ES-I3 (cell line): ENCODE data around the gene SPCS2.
"Not testable (repeated sequence)": the region's sequence is repeated elsewhere in the genome, so short reads cannot be mapped to it uniquely, and the experiment has no call there.

Source experiments
- H3K36me3 ChIP-seq: 2 replicates; pipeline ENCODE4 v1.6.1; 2013; ENCODE audit warnings: mild to moderate bottlenecking, low read length, control low read depth, moderate library complexity; ENCODE audit not compliant: insufficient read depth
- H3K4me1 ChIP-seq: 2 replicates; pipeline ENCODE4 v1.6.1; 2013; ENCODE audit warnings: mild to moderate bottlenecking, control low read depth, low read length; ENCODE audit not compliant: insufficient read depth
- H3K9ac ChIP-seq: 2 replicates; pipeline ENCODE4 v1.6.1; 2013; ENCODE audit warnings: low read depth, mild to moderate bottlenecking, low read length, moderate library complexity
- H3K9me3 ChIP-seq: 2 replicates; pipeline ENCODE4 v1.6.1; 2013; ENCODE audit warnings: mild to moderate bottlenecking, low read length, moderate library complexity; ENCODE audit not compliant: control insufficient read depth, insufficient read depth

SPCS2 gene

GRCh38 chr11:74992852-74993251 lies 43.8 kb downstream of the SPCS2 start:
- Histone ChIP-seq H3K4me1 (peaks cover 4% of the 10 kb centered on the region; the same call in 1 of the 2 replicates), H3K36me3 (peaks cover 13% of the 10 kb centered on the region), H3K9me3 (no peaks in the 10 kb centered on the region), H3K9ac (no peak overlapping the region)

DNA sequence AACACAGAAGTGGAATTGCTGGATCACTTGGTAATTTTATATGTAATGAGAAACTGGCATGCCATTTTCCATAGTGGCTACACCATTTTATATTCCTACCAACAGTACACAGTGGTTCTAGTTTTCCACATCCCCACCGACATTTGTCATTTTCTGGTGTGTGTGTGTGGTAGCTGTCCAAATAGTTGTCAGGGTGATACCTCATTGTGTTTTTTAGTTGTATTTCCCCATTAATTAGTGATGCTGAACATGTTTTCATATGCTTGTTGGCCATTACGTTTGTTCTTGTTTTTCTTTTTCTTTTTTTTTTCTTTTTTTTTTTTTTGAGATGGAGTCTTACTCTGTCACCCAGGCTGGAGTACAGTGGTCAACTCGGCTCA lies 51.9 kb downstream of the SPCS2 start:
- no peaks in the 10 kb centered on the region for H3K4me1 ChIP-seq
- H3K36me3 ChIP-seq: peaks cover 9% of the 10 kb centered on the region
- no peaks in the 10 kb centered on the region for H3K9me3 ChIP-seq
- no peak overlapping the region for H3K9ac ChIP-seq

- H3K4me1 ChIP-seq: no peaks in the 10 kb centered on the region
- H3K9ac ChIP-seq: no peak overlapping the region
- no peaks in the 10 kb centered on the region for H3K9me3 ChIP-seq
- H3K36me3 ChIP-seq: peaks cover 15% of the 10 kb centered on the region
These were observed 52.6 kb downstream of the SPCS2 start for GRCh38 chr11:75001686-75002085.

DNA sequence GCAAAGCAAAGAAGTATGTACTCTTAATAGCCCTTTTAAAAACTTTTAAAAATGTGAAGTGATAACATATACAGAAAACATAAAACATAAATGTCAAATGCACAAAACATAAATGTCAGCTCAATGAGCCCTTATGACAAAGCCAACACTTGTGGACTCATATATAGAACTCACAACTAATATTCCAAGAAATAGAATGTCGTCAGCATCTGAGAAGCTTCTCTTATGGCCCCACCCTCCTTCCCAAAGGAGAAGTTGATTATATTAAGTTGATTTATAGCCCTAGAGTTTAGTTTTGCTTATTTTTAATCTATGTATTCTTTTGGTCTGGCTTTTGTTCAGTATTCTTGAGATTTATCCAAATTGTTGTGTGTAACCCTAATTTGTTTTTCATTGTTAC lies 53.5 kb downstream of the SPCS2 start:
- no peak overlapping the region for H3K9ac ChIP-seq
- H3K9me3 ChIP-seq: no peaks in the 10 kb centered on the region
- peaks cover 21% of the 10 kb centered on the region for H3K36me3 ChIP-seq
- no peaks in the 10 kb centered on the region for H3K4me1 ChIP-seq

DNA sequence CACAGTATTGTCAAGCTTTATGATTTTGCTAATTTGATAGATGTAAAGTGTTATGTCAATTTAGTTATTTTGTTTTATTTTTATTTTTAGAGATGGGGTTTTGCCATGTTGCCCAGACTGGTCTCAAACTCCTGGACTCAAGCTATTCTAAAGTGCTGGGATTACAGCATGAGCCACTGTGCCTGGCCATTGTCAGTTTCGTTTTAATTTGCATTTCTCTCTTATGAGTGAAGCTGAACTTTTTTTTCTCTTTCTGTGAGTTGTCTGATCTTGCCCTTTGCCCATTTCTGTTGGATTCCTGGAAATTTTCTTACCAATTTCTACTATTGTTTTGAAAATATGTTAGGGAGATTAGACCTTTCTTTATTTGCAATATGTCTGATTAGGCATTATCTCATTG lies 55.1 kb downstream of the SPCS2 start:
- H3K9ac ChIP-seq: no peak overlapping the region
- H3K4me1 ChIP-seq: no peaks in the 10 kb centered on the region
- peaks cover 21% of the 10 kb centered on the region for H3K36me3 ChIP-seq
- H3K9me3 ChIP-seq: no peaks in the 10 kb centered on the region

- H3K9ac ChIP-seq: no peak overlapping the region
- H3K4me1 ChIP-seq: no peaks in the 10 kb centered on the region
- H3K9me3 ChIP-seq: no peaks in the 10 kb centered on the region; the same call in 1 of the 2 replicates
- H3K36me3 ChIP-seq: peaks cover 8% of the 10 kb centered on the region
These were observed 62.3 kb downstream of the SPCS2 start for GRCh38 chr11:75011357-75011756.

- H3K4me1 ChIP-seq: no peaks in the 10 kb centered on the region
- H3K36me3 ChIP-seq: peaks cover 5% of the 10 kb centered on the region
- H3K9me3 ChIP-seq: no peaks in the 10 kb centered on the region; the same call in 1 of the 2 replicates
- no peak overlapping the region for H3K9ac ChIP-seq
These were observed 62.8 kb downstream of the SPCS2 start for GRCh38 chr11:75011872-75012271.

- no peaks in the 10 kb centered on the region; the same call in 1 of the 2 replicates for H3K9me3 ChIP-seq
- H3K4me1 ChIP-seq: no peaks in the 10 kb centered on the region
- H3K9ac ChIP-seq: no peak overlapping the region
- H3K36me3 ChIP-seq: no peaks in the 10 kb centered on the region; the same call in none of the 2 replicates
These were observed 64.0 kb downstream of the SPCS2 start for GRCh38 chr11:75013051-75013450.

GRCh38 chr11:75014129-75014528 lies 65.1 kb downstream of the SPCS2 start:
- H3K4me1 ChIP-seq: no peaks in the 10 kb centered on the region
- peaks cover under 1% of the 10 kb centered on the region for H3K9me3 ChIP-seq
- H3K36me3 ChIP-seq: no peaks in the 10 kb centered on the region; the same call in none of the 2 replicates
- no peak overlapping the region for H3K9ac ChIP-seq

DNA sequence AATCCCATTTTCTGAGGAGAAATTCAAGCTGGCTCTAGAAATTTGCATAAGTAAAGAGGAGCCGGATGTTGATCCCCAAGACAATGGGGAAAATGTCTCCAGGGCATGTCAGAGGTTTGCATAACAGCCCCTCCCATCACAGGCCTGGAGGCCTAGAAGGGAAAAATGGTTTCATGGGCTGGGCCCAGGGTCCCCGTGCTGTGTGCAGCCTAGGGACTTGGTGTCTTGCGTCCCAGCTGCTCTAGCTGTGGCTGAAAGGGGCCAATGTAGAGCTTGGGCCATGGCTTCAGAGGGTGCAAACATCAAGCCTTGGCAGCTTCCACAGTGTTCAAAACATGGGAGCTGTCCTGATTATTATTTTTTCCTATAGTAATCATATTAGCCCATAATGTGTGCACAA lies 70.1 kb downstream of the SPCS2 start:
- H3K9me3 ChIP-seq, H3K36me3 ChIP-seq, H3K4me1 ChIP-seq, H3K9ac ChIP-seq: not testable (repeated sequence)

- H3K36me3 ChIP-seq, H3K9me3 ChIP-seq, H3K4me1 ChIP-seq, H3K9ac ChIP-seq: not testable (repeated sequence)
These were observed 71.3 kb downstream of the SPCS2 start for GRCh38 chr11:75020328-75020727.

GRCh38 chr11:75022296-75022695 lies 73.2 kb downstream of the SPCS2 start:
- Histone ChIP-seq H3K36me3 (no peaks in the 10 kb centered on the region), H3K4me1 (peaks cover 4% of the 10 kb centered on the region), H3K9ac (no peak overlapping the region), H3K9me3 (peaks cover 3% of the 10 kb centered on the region; the same call in 1 of the 2 replicates)

DNA sequence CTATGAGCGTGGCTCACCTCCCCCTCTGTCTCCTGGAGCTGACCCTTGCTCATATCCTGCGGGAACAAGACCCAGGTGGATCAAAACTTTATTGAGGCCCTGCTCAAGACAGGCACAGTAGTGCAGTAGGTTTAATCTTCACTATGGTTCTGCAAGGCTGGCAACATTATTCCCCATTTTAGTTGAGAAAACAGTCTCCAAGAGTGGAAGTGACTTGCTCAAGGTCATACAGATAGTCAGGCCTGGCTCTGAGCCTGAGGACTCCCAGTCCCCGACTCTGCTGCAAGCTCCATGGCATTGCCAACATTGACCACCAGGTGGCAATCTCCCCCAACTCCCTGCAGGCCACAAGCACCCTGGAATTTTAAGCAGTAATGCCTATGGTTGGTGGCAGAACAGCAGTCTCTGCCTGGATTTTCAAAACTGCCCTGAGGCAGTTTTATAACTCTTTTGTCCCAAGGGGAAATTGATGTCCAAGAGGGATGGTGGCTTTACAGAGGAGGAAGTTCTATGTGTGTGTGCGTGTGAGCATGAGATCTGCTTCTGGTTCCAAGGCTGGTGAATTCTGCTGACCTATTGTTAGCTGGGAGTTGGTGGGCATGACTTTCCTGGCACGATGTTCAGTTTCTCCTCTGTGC lies 73.8 kb downstream of the SPCS2 start:
- H3K9me3 ChIP-seq: peaks cover 3% of the 10 kb centered on the region; the same call in 1 of the 2 replicates
- H3K4me1 ChIP-seq: peaks cover 4% of the 10 kb centered on the region
- no peaks in the 10 kb centered on the region for H3K36me3 ChIP-seq
- H3K9ac ChIP-seq: no peak overlapping the region

- no peaks in the 10 kb centered on the region for H3K36me3 ChIP-seq
- peaks cover 4% of the 10 kb centered on the region for H3K4me1 ChIP-seq
- H3K9ac ChIP-seq: no peak overlapping the region
- H3K9me3 ChIP-seq: peaks cover 3% of the 10 kb centered on the region; the same call in 1 of the 2 replicates
These were observed 74.5 kb downstream of the SPCS2 start for GRCh38 chr11:75023446-75024067.

DNA sequence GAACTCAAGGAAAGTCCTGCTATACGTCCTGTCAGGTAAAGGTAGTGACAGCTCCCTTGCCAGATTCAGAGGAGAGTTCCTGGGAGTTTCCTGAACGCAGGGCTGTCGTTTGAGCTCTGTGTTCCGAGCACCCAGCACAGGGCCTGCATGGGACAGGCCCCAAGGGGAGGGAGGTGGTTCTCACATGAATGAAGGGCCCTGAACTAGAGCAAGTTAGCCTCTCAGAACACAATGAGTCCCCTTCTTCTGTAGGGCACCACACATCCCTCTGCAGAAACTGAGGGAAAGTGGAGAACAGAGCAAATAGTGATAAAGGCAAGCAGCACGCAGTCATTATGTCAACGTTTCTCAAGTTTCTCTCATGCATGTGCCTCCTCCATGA lies 75.0 kb downstream of the SPCS2 start:
- Histone ChIP-seq H3K4me1 (peaks cover 4% of the 10 kb centered on the region), H3K9me3 (peaks cover 3% of the 10 kb centered on the region; the same call in 1 of the 2 replicates), H3K36me3 (no peaks in the 10 kb centered on the region), H3K9ac (no peak overlapping the region)
